ENCODE data around the gene HTT. TPM values are rescaled to one million over a fixed set of nuclear protein-coding genes. Genes with fewer than 3 reads are reported as not detected.

The HTT gene
- total and polyA plus RNA-seq, 2 of the 13 experiments (the other 11 are each of a cell fraction or from before 2014, with no cell fraction given), result 17.5 to 19.5 TPM

DNA sequence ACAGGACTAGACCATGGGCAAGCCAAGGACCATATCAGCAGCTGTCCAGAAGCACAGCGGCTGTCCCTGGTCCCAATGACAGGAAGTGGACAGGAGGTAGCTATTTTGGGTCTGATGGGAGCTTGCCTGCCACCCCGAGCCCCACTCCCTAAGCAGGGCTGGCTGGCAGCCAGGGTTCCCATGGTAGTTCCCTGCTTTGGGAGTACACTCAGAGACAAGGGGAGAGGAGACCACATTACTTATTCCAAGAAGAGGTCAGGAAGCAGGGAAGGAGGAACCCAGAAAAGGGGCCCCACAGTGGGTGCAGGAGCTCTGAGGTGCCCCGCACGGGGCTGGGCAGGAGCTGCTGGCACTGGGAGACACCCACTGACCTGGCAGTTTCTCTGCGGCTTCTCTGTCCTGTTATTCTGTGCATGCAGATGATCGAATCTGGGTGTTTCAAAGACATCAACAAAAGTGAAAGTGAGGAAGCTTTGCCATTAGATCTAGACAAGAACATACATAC, 36.5 kb upstream of the HTT start (continued):
- TF ChIP-seq, protein P1, sequence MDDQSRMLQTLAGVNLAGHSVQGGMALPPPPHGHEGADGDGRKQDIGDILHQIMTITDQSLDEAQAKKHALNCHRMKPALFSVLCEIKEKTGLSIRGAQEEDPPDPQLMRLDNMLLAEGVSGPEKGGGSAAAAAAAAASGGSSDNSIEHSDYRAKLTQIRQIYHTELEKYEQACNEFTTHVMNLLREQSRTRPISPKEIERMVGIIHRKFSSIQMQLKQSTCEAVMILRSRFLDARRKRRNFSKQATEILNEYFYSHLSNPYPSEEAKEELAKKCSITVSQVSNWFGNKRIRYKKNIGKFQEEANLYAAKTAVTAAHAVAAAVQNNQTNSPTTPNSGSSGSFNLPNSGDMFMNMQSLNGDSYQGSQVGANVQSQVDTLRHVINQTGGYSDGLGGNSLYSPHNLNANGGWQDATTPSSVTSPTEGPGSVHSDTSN (CRISPR knock-in tag; IDR thresholded peaks at IDR 0.05; ENCODE audit: borderline replicate concordance), result no peak
- TF ChIP-seq HNRNPLL (IDR thresholded peaks at IDR 0.05; ENCODE audit: low read depth, low read length, poor library complexity, severe bottlenecking) (no peak), ELF4 (CRISPR knock-in tag; IDR thresholded peaks at IDR 0.05; ENCODE audit: borderline replicate concordance) (no peak), ZNF747 (CRISPR knock-in tag; IDR thresholded peaks at IDR 0.05; ENCODE audit: borderline replicate concordance) (no peak), ZNF296 (CRISPR knock-in tag; conservative IDR thresholded peaks at IDR 0.05) (no peak)
- TF ChIP-seq, protein P2, sequence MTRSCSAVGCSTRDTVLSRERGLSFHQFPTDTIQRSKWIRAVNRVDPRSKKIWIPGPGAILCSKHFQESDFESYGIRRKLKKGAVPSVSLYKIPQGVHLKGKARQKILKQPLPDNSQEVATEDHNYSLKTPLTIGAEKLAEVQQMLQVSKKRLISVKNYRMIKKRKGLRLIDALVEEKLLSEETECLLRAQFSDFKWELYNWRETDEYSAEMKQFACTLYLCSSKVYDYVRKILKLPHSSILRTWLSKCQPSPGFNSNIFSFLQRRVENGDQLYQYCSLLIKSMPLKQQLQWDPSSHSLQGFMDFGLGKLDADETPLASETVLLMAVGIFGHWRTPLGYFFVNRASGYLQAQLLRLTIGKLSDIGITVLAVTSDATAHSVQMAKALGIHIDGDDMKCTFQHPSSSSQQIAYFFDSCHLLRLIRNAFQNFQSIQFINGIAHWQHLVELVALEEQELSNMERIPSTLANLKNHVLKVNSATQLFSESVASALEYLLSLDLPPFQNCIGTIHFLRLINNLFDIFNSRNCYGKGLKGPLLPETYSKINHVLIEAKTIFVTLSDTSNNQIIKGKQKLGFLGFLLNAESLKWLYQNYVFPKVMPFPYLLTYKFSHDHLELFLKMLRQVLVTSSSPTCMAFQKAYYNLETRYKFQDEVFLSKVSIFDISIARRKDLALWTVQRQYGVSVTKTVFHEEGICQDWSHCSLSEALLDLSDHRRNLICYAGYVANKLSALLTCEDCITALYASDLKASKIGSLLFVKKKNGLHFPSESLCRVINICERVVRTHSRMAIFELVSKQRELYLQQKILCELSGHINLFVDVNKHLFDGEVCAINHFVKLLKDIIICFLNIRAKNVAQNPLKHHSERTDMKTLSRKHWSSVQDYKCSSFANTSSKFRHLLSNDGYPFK (CRISPR knock-in tag; IDR thresholded peaks at IDR 0.05; ENCODE audit: borderline replicate concordance), result no peak

DNA sequence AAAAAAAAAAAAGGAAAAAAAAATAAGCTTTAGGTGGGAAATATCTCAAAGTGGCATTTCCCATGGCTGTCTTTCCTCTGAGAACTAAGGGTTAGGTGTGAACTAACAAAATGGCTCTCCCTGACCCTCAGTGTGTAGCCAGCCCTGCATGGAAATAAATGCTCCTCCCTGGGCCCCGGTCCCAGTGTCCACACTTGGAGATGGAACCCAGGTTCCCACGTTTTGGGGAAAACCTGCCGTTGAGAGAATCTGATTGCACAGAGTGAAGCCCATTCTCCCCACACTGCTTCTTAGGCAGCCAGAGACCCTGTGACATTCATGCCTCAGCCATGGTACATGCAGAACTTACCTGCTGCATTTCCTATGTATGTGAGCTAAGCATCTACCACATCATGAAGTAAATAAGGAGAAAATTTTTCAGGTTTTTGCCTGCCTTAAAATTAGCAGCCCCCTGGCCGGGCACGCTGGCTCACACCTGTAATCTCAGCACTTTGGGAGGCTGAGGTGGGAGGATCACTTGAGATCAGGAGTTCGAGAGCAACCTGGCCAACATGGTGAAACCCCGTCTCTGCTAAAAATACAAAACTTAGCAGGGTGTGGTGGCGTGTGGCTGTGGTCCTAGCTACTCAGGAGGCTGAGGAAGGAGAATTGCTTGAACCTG, 34.6 kb upstream of the HTT start:
- Histone ChIP-seq H3K27me3 (ENCODE audit: control insufficient read depth in 1 of 2, insufficient read depth in 2 of 2, low read length in 2 of 2) (peaks cover 3 to 22% of the 10 kb centered on the region in 2 experiments; a peak in 3 of 5 replicates), H2AFZ (ENCODE audit: low read length) (no peak overlapping the region), H3K79me2 (ENCODE audit: insufficient read depth, low read length) (no peaks in the 10 kb centered on the region), H3K27ac (ENCODE audit: extremely low read length, insufficient read depth, low read length) (no peak overlapping the region), H3K4me2 (ENCODE audit: low read depth, low read length) (no peak overlapping the region), H3K4me1 (ENCODE audit: insufficient read depth, low read length) (peaks cover 64% of the 10 kb centered on the region), H3K36me3 (replicated peaks in 1 of 2; ENCODE audit: control insufficient read depth in 1 of 2, insufficient read depth in 2 of 2, low read length in 2 of 2) (no peaks in the 10 kb centered on the region), H3K9ac (ENCODE audit: insufficient read depth, low read depth, low read length) (no peak overlapping the region), H3K9me3 (ENCODE audit: low read length) (no peaks in the 10 kb centered on the region), H3K4me3 (replicated peaks in 1 of 3; ENCODE audit: insufficient read depth in 1 of 3, low read depth in 2 of 3, low read length in 3 of 3) (no peak overlapping the region), H4K20me1 (ENCODE audit: insufficient read depth, low read length) (no peaks in the 10 kb centered on the region)
- ChIA-PET CTCF (ENCODE audit: low intra/inter-chr PET ratio, low total read pairs) (no interaction called here), POLR2A (no interaction called here)
- no TSS peak for BruUV-seq (replicated peaks)
- 62% methylated on average over 8 of the region's 8 CpGs for WGBS (ENCODE audit: low lambda C conversion rate)
- ATAC-seq (no peak), DNase-seq (ENCODE audit: low spot score) (no peak), FAIRE-seq (no peak)
- in situ Hi-C loops (cut with HindIII; ENCODE audit: extremely low pct_ligation_motif_present, low pct_unique_long_range_greater_than_20kb), result loop anchor here (5.0 kb wide), 1 partner anchor 58 kb away; no protein-coding TSS in a partner anchor
- intact Hi-C loops (cut with micrococcal nuclease; ENCODE audit: unreplicated experiment), result no loop called here
- TF ChIP-seq, protein P3, sequence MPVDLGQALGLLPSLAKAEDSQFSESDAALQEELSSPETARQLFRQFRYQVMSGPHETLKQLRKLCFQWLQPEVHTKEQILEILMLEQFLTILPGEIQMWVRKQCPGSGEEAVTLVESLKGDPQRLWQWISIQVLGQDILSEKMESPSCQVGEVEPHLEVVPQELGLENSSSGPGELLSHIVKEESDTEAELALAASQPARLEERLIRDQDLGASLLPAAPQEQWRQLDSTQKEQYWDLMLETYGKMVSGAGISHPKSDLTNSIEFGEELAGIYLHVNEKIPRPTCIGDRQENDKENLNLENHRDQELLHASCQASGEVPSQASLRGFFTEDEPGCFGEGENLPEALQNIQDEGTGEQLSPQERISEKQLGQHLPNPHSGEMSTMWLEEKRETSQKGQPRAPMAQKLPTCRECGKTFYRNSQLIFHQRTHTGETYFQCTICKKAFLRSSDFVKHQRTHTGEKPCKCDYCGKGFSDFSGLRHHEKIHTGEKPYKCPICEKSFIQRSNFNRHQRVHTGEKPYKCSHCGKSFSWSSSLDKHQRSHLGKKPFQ (CRISPR knock-in tag; IDR thresholded peaks at IDR 0.05; ENCODE audit: insufficient replicate concordance), result no peak
- TF ChIP-seq ZNF292 (CRISPR knock-in tag; IDR thresholded peaks at IDR 0.05; ENCODE audit: borderline replicate concordance, low read depth) (no peak), SPEN (CRISPR knock-in tag; IDR thresholded peaks at IDR 0.05; ENCODE audit: low read depth) (no peak), U2AF1 (optimal IDR thresholded peaks at IDR 0.05; ENCODE audit: low read depth, low read length) (no peak)
- TF ChIP-seq, protein P4, sequence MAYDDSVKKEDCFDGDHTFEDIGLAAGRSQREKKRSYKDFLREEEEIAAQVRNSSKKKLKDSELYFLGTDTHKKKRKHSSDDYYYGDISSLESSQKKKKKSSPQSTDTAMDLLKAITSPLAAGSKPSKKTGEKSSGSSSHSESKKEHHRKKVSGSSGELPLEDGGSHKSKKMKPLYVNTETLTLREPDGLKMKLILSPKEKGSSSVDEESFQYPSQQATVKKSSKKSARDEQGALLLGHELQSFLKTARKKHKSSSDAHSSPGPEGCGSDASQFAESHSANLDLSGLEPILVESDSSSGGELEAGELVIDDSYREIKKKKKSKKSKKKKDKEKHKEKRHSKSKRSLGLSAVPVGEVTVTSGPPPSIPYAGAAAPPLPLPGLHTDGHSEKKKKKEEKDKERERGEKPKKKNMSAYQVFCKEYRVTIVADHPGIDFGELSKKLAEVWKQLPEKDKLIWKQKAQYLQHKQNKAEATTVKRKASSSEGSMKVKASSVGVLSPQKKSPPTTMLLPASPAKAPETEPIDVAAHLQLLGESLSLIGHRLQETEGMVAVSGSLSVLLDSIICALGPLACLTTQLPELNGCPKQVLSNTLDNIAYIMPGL (CRISPR knock-in tag; IDR thresholded peaks at IDR 0.05; ENCODE audit: borderline replicate concordance in 1 of 2, low read depth in 1 of 2), result no peak

Data from HepG2 (cell line).